Transverse colon (tissue), 4 donors: Measurements from ENCODE around the gene BEST4.

Experiments
- EP300 ChIP-seq: sonication (generic); formaldehyde crosslinking; IDR thresholded peaks from one replicate; pipeline ENCODE4 v1.6.1; 2017; ENCODE audit warnings: antibody characterized with exemption, low read depth
- POLR2AphosphoS5 ChIP-seq, 3 donors: sonication (generic); formaldehyde crosslinking; IDR thresholded peaks; one replicate each; pipeline ENCODE4 v1.6.1; 2016; ENCODE audit warnings: antibody characterized with exemption in 3 of 3
- TF ChIP-seq, protein P1 (sequence below), 5 experiments: fragments of 200-600 bp in 3 of 5; fragments of 450-650 bp in 2 of 5; sonication (generic) in 3 of 5; IDR thresholded peaks; 1 replicate in 2 of 5; 2 replicates in 3 of 5; pipeline ENCODE4 v1.5.1; 2016 to 2017; ENCODE audit warnings: antibody characterized with exemption in 5 of 5, inconsistent platforms in 3 of 5, mild to moderate bottlenecking in 2 of 5, moderate library complexity in 1 of 5

DNA sequence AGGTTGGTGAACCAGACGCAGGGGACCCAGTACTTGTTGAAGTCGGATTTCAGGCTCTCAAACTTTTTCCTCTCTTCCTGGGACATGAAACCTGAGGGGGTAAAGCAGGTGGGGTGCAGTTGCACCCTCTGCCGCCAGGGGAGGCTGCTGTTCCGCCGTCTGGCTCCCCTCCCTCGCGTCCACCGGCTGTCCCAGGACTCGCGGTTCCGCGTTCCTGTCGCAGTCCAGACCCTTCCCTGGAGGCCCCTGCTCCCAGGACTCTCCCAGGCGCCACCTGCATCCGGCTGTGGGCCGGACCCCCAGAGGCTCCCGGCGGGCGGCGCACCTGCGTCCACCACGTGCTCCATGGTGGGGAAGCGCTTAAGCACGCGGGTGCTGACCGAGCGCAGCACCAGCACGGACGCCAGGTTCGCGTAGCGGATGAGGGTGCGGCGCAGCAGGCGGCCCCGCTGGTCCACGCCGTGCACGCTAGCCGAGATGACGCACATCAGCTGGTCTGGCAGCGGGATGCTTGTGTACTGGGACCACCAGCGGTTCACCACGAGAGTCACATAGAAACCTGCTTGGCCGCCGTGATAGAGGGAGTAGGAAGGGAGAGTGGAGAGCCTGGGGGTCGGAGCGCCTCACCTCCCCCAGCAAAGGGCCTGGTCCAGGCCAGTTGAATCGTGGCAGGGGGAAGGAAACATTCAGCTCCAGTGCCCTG, 1.7 kb downstream of the BEST4 start:
- TF ChIP-seq, protein P1, sequence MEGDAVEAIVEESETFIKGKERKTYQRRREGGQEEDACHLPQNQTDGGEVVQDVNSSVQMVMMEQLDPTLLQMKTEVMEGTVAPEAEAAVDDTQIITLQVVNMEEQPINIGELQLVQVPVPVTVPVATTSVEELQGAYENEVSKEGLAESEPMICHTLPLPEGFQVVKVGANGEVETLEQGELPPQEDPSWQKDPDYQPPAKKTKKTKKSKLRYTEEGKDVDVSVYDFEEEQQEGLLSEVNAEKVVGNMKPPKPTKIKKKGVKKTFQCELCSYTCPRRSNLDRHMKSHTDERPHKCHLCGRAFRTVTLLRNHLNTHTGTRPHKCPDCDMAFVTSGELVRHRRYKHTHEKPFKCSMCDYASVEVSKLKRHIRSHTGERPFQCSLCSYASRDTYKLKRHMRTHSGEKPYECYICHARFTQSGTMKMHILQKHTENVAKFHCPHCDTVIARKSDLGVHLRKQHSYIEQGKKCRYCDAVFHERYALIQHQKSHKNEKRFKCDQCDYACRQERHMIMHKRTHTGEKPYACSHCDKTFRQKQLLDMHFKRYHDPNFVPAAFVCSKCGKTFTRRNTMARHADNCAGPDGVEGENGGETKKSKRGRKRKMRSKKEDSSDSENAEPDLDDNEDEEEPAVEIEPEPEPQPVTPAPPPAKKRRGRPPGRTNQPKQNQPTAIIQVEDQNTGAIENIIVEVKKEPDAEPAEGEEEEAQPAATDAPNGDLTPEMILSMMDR (IDR thresholded peaks at IDR 0.05), result peak; percentile 100
- peak in 2 of 3 donors; percentile 7 to 44 for TF ChIP-seq POLR2AphosphoS5 (IDR thresholded peaks at IDR 0.05)
- no peak for TF ChIP-seq EP300
